Raji (cell line): ENCODE data around the gene TM2D1.

Experiments
- POLR2A ChIP-seq: IDR thresholded peaks from 2 replicates; pipeline ENCODE4 v1.6.1; 2011; ENCODE audit warnings: low read depth, low read length, control low read depth; ENCODE audit not compliant: insufficient read depth

Gene TM2D1

DNA sequence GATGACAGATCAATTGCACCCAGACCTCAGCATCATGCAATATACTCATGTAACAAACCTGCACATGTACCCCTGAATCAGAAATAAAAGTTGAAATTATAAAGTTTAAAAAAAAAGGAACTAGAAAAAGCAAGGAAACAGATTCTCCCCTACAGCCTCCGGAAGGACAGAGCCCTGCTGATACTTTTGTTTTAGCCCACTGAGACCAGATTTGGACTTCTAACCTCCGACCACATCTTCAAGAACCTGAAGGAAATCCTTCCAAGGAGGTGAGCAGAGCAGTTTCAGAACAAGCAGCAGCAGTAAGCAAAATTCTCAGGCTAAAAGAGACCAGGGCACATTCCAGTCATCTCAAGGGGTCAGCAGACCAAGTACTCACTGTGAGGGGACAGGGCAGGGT lies 54.5 kb downstream of the TM2D1 start:
- TF ChIP-seq POLR2A, result no peak

GRCh38 chr1:61670016-61670415 lies 54.9 kb downstream of the TM2D1 start:
- no peak for TF ChIP-seq POLR2A

- no peak for TF ChIP-seq POLR2A
These were observed 65.9 kb downstream of the TM2D1 start for GRCh38 chr1:61659061-61659460.

DNA sequence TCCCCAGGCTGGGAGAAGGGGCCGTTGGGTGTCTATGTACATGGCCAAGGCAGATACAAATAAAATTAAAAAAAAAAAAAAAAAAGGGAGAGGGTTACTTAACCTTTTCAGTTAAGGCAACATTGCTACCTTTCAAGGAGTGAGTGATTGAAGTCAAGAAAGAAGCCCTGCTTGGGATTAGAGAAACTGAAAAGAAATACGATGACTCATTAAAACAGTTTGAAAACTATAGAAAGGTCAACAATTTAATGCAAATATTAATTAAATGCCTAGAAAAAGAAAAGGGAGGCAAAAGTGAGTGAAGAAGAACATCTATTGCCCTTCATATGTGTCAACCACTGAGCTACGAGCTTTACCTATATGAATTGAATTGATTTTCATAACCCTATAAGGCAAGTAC lies 69.5 kb downstream of the TM2D1 start:
- TF ChIP-seq POLR2A, result no peak

- no peak for TF ChIP-seq POLR2A
These were observed 70.9 kb downstream of the TM2D1 start for GRCh38 chr1:61654067-61654466.

DNA sequence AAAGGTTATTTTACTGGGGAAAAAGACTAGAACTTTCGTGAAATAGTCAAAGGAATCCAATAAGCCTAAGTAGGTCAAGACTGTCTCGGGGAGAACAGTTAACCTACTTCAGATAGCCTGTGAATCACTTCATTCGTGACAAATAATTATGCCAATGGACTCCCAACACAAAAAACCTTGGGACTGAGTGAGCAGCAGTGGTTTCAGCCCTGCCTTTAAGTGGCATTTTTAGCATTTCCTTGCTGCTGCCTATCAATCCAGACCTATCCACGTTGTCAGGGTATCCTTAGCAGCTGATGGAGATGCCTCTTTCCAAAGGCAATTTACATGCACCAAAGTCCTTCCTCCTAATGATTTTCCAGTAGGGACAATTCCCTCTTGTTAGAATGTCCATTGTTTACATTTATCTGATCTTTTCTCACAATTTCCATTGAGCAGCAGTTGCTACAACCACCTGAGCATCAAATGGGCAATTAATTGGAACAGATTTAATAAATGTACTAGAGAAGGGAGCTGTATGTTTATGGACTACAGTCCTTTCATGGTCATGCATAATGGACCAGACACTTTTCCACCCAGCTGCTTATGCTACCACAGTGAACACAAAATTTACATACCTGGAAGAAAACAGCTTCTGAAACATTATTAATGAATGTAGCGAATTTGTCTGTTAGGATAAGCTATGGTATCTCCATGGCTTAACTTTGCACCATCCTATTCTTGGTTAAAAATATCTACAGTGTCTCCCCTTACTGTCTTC lies 75.8 kb downstream of the TM2D1 start:
- no peak for TF ChIP-seq POLR2A

- no peak for TF ChIP-seq POLR2A
These were observed 77.8 kb downstream of the TM2D1 start for GRCh38 chr1:61647142-61647541.

DNA sequence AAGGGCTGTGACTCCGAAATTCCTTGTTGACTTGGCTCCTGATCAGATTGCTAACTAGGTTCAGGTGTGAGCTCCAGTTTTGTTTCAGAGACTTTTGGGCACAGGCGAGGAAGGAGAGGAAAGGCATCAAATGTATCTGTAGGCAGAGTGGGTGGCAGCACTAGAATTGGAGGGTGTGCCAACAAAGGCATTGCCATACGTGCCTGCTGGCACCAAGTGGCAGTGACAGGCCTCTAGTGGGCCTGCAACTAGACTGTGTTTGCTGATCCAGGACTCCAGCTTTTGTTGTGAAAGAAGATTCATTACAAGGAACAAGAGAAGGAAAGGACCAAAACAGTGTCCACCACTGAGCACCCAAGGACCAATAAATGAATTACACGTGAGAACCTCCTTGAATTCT lies 79.5 kb downstream of the TM2D1 start:
- no peak for TF ChIP-seq POLR2A

- TF ChIP-seq POLR2A, result no peak
These were observed 80.6 kb downstream of the TM2D1 start for GRCh38 chr1:61644303-61644702.

- no peak for TF ChIP-seq POLR2A
These were observed 82.3 kb downstream of the TM2D1 start for GRCh38 chr1:61642475-61643232.

DNA sequence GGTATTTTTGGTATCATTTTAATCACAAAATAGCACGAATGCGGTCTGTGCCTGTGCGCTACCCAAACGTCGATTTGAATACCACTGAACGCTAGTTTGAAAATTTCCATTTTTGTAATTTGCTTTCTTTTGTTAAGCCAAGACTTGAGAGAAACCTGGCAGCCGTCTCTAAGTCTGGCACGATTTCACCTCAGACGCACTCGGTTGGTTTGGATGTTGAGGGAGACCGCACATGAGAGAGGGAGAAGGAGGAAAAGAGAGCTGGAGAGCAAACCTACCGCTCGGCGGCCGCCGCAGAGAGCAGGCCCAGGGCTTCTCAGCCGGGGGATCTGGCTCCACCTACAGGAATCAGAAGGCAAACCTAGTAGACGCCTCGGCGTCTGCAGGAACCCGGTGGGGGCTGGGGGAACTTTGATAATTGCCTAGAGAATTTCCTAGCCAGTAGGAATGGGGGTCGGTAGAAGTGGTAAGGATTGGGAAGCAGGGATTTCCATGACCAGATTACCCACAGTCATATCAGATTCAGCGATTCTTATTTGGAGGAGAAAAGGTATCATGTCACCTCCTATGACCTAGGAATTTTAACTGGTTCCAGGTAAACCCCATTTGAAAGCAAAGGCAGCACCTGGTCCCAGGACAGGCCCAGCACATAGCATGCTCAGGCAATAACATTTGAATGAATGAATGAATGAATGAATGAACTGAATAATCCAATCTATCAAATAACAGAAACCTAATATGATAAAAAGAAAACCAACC lies 83.2 kb downstream of the TM2D1 start:
- TF ChIP-seq POLR2A, result no peak

GRCh38 chr1:61640531-61641530 lies 84.1 kb downstream of the TM2D1 start:
- TF ChIP-seq POLR2A, result no peak

DNA sequence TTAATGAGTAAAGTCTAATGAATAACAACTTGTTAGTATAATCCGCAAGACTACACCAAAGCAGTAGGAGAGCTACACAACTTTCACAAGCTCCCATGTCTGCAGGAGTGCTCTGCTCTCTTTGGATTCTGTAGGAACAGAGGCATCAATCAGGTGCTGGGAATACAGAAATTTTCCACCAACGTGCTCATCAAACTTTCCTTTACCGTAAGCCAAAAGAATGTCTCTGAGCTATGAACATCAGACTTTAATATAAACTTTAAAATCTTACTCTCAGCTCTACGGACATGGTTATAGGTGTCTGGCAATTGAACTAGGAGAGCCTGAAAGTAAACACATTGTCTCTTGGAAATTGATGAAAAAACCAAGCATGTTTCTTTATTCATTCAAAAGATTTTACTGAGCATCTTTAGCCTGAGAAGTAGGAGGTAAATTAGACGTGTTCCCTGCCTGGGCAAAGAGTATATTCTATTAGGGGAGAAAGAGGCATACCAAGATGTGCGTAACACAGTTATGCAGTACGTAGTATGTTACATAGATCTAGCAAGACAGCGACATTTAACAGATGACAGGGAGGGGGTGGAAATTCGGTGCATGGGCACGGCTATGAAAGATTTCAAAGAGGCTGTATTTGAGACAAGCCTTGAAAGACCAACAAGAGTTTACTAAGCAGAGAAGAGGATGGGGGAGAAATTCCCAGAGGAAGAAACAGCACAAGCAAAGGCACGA lies 85.2 kb downstream of the TM2D1 start:
- TF ChIP-seq POLR2A, result no peak
